ENCODE measurements around the gene SLC66A3.
A peak's percentile ranks its signal among the peaks of the same experiment; 100 is the strongest.

The SLC66A3 gene

DNA sequence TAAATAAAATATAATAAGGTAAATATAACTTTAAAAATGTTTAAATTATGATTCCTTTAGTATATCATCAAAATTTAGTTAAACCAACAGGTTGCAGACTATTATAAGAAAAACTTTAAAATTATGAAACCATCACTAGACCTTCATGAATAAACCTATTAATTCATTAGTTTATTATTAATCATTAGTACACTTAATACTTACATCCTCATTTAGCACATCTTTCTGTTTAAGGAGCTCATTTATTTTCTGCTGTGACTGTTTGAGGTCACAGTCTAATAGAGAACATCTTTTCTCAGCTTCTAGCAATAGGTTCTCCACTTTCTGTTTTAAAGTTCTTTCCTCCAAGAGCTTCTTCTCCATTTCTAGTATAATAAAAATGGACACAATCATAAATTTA is 52.8 kb downstream of the SLC66A3 start:
- Histone ChIP-seq H3K4me3 (ENCODE audit: low read depth, low read length) (no peak overlapping the region), H3K27me3 (replicated peaks) (no peaks in the 10 kb centered on the region), H3K27ac (no peak overlapping the region), H3K36me3 (replicated peaks) (peaks cover 8% of the 10 kb centered on the region)
- TF ChIP-seq, protein P1, sequence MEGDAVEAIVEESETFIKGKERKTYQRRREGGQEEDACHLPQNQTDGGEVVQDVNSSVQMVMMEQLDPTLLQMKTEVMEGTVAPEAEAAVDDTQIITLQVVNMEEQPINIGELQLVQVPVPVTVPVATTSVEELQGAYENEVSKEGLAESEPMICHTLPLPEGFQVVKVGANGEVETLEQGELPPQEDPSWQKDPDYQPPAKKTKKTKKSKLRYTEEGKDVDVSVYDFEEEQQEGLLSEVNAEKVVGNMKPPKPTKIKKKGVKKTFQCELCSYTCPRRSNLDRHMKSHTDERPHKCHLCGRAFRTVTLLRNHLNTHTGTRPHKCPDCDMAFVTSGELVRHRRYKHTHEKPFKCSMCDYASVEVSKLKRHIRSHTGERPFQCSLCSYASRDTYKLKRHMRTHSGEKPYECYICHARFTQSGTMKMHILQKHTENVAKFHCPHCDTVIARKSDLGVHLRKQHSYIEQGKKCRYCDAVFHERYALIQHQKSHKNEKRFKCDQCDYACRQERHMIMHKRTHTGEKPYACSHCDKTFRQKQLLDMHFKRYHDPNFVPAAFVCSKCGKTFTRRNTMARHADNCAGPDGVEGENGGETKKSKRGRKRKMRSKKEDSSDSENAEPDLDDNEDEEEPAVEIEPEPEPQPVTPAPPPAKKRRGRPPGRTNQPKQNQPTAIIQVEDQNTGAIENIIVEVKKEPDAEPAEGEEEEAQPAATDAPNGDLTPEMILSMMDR (IDR thresholded peaks at IDR 0.05; ENCODE audit: low read depth, low read length, missing control alignments), result no peak
- in situ Hi-C loops (cut with HindIII; ENCODE audit: low pct_ligation_motif_present, low sequenced_read_pairs), result no loop called here
- no peak for DNase-seq

DNA sequence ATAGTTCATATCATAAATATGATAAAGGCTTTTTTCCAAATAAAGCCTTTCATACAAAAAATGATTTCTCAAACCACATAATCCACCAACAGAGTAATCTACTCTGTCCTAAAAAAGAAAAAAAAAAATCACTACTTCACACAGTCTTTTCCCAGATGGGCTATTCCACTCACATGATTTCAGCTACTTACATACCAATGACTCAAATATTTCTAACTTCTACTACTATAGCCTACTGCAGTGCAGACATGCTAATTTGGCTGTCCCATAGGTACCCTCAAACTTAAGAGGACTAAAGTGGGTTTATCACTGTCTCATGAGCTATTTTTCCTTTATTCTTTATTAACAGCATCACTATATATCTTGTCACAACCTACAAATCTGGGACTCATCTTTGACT is 57.4 kb downstream of the SLC66A3 start:
- no peaks in the 10 kb centered on the region for H3K27me3 ChIP-seq (replicated peaks)
- no peak overlapping the region for H3K4me3 ChIP-seq (ENCODE audit: low read depth, low read length)
- TF ChIP-seq, protein P1 (IDR thresholded peaks at IDR 0.05; ENCODE audit: low read depth, low read length, missing control alignments), result no peak
- H3K27ac ChIP-seq, result no peak overlapping the region
- DNase-seq, result no peak
- in situ Hi-C loops (cut with HindIII; ENCODE audit: low pct_ligation_motif_present, low sequenced_read_pairs), result no loop called here
- H3K36me3 ChIP-seq (replicated peaks), result peaks cover 10% of the 10 kb centered on the region

DNA sequence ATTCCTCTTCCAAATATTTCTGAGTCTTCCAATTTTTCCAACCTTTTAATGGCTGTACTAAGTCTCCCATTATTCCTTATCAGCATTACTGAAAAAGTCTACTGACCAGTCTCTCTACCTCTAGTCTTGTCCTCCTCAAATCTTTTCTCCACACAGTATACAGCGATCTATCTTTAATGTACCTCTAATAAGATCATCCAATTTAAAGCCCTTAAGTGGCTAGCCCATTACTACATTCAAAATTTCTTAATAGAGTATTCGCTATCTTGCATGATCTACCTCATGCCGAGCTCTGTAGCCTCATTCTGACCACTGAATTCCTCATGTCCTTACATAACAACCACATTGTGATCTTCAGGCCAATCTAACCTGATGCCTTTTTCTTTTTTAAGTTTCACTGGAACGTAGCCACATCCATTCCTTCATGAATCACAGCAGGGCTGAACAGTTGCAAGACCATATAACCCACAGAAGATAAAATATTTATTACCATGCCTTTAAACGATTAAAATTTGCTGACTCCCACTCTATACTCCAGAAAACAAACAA is 57.9 kb downstream of the SLC66A3 start:
- in situ Hi-C loops (cut with HindIII; ENCODE audit: low pct_ligation_motif_present, low sequenced_read_pairs), result no loop called here
- Histone ChIP-seq H3K4me3 (ENCODE audit: low read depth, low read length) (no peak overlapping the region), H3K27ac (no peak overlapping the region), H3K27me3 (replicated peaks) (no peaks in the 10 kb centered on the region), H3K36me3 (replicated peaks) (peaks cover 10% of the 10 kb centered on the region)
- peak; percentile 76 for DNase-seq
- TF ChIP-seq, protein P1 (IDR thresholded peaks at IDR 0.05; ENCODE audit: low read depth, low read length, missing control alignments), result no peak

DNA sequence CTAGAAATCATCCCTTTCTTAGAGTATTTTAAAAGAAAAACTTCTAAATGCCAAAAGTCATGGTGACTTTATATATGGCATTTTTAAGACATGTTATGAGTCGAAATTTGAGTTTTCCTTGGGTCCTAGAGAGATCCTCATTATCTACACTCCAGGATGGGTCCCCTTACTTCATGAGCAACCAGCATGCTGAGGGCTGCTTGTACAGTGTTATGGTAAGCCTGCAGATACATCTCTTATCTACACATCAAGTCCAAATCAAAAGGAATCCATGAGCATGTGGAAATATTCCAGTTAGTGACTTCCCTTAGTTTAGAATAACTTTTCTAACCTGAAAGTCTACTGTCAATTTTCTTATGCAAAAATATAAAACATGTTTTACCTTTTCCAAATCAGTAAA is 58.7 kb downstream of the SLC66A3 start:
- in situ Hi-C loops (cut with HindIII; ENCODE audit: low pct_ligation_motif_present, low sequenced_read_pairs), result no loop called here
- peaks cover 10% of the 10 kb centered on the region for H3K36me3 ChIP-seq (replicated peaks)
- H3K27ac ChIP-seq, result no peak overlapping the region
- H3K27me3 ChIP-seq (replicated peaks), result no peaks in the 10 kb centered on the region
- no peak for DNase-seq
- TF ChIP-seq, protein P1 (IDR thresholded peaks at IDR 0.05; ENCODE audit: low read depth, low read length, missing control alignments), result no peak
- H3K4me3 ChIP-seq (ENCODE audit: low read depth, low read length), result no peak overlapping the region

DNA sequence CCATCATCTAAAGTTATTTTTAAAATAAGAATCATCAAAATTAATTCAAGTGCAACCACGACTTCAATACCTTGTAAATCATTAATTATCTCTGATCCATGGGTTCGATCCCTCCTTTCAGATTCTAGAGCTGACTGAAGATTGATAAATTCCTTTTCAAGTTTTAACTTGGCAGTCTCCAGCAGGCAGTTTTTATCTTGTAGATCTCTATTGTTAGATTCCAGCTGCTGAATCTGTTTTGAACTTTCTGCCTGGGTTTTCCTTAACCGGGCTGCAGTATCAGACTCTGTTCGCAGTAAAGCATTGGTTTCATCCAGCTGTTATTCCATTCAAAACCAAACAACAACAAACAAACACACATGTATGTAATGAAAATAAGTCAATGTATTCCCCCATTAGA is 59.5 kb downstream of the SLC66A3 start:
- Histone ChIP-seq H3K27me3 (replicated peaks) (no peaks in the 10 kb centered on the region), H3K4me3 (ENCODE audit: low read depth, low read length) (no peak overlapping the region), H3K36me3 (replicated peaks) (peaks cover 9% of the 10 kb centered on the region), H3K27ac (no peak overlapping the region)
- TF ChIP-seq, protein P1 (IDR thresholded peaks at IDR 0.05; ENCODE audit: low read depth, low read length, missing control alignments), result no peak
- in situ Hi-C loops (cut with HindIII; ENCODE audit: low pct_ligation_motif_present, low sequenced_read_pairs), result no loop called here
- no peak for DNase-seq

DNA sequence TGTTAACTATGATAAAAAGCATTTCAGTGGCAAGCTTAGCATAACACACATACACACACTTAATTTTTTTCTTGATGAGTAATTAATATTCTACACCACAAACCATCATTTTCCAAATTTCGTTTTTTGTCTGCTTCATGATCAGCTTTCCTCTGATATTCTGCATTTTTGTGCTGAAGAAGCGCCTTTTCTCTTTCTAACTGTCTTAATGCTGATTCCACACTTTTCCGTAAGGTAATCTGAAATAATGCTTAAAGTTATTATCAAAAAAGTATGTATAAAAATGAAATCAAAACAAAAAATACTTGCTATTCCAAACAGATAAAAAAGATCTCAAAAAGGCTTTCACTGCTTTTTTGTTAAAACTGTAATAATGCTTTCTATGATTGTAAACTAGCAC is 60.1 kb downstream of the SLC66A3 start:
- Histone ChIP-seq H3K27me3 (replicated peaks) (no peaks in the 10 kb centered on the region), H3K4me3 (ENCODE audit: low read depth, low read length) (no peak overlapping the region), H3K27ac (no peak overlapping the region), H3K36me3 (replicated peaks) (peaks cover 7% of the 10 kb centered on the region)
- in situ Hi-C loops (cut with HindIII; ENCODE audit: low pct_ligation_motif_present, low sequenced_read_pairs), result no loop called here
- no peak for DNase-seq
- TF ChIP-seq, protein P1 (IDR thresholded peaks at IDR 0.05; ENCODE audit: low read depth, low read length, missing control alignments), result no peak
